Activated CD8-positive, alpha-beta memory T cell treated with anti-CD3 and anti-CD28 coated beads for 48 hours (primary cell): Measurements from ENCODE around the gene APCDD1L.
A peak's percentile ranks its signal among the peaks of the same experiment; 100 is the strongest.

ENCODE experiments used
- DNase-seq, 3 experiments: peaks; one replicate each; pipeline ENCODE4 v3.0.0-alpha.2; 2020; ENCODE audit warnings: low read depth in 2 of 3, low spot score in 2 of 3

The APCDD1L gene

DNA sequence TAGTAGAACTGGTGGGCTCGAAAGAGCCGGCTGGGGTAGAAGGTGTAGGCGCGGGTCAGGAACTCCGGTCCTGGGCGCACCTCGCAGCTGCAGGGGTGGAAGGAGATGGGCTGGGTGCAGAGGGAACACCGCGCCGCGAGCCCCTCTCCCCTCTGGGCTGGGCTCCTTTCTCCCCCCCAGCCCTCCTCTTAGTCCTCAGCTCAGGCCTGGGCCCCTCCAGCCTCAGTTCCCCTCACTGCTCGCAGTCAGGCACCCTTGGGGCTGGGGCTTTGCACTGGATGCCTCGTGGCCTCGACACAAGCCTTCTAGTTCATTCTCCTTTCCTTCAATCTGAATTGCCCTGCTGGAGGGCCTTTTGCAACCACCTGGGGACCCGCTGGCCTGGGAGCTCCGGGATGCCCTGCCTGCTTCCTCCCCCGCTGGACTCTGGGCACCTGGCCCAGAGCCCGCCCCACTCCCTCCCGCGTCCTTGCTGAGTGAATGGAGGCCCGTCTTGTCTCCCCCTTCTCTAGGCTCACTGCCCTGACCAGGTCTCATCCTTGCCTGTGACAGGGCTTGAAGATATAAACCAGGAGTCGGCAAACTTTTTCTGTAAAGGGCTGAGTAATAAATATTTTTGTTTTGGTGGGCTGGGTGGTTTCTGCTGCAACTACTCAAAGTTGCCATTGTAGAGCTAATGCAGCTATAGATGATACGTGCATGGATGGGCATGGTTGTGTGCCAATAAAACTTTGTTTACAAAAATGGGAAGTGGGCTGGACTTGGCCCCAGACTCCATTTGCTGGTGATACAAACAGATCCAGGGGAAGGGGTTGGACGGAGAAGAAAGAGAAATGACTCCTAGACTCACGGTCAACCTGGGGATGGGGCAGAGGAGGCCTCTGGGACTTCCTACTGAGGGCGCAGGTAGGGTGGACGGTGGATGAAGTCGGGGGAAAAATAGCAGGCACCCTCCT is 47.3 kb downstream of the APCDD1L start:
- no peak for DNase-seq

DNA sequence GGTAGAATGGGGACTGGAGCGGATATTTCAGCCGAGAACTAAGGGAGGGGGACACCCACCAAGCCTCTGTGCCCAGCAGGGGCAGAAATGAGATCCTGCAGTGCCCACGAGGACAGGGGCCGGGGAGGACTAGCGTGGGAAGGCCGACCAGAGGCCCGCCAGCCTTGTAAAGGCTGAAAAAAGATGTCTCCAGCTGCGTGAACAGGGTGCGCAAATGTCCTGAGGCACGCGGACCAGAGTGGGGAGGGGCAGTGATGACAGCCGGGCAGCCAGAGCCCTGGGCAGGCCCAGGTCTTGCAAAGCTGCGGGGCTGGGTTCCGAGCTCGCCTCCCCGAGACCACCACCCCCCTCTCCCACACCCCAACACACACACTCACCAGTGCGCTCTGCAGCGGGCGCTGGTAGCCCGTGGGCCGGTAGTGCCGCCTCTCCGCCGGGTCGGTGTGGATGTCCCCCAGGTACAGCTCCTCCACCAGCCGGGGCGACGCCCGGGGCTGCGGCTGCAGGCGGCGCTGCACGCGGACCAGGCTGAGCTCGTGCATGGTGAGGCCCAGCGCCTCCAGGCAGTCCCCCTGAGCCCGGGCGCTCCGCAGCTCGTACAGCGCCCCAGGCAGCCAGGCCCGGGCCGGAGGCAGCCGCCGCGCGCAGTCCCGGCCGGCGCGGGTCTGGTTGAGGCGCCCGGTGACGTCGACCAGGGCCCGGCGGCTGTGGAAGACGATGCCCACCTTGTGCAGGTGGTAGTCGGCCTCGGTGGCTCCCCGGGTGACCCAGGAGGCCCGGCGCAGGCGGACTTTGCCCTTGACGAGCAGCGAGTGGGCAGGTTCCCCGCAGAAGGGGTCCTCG is 48.2 kb downstream of the APCDD1L start:
- no peak for DNase-seq

DNA sequence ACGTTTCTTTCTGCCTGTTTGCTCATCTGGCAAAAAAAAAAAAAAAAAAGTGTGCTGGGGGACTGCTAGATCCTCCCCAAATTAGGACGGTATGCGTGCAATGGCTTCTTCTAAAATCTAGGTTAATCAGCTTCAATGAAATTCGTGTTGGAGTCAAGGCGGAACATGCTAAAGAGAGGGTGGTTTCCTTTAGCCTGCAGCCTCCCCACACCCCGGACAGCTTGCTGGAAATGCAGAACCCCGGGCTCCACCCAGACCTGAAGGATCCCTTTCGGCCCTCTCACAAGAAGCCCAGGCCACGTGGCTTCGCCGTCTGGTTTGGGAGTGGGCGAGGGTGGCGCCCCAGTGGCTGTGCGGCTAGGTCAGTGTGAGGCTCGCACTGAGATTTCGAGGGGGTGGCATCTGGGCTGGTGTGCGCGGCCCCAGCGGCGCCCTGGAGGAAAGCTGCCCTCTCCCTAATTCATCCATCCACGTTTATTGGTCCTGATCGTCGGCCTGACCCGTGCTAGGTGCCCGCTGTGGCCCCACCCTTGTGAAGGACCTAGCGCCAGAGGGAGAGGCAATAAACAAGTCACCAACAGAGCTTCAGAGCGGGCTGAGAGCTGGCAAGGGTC is 49.0 kb downstream of the APCDD1L start:
- no peak for DNase-seq

DNA sequence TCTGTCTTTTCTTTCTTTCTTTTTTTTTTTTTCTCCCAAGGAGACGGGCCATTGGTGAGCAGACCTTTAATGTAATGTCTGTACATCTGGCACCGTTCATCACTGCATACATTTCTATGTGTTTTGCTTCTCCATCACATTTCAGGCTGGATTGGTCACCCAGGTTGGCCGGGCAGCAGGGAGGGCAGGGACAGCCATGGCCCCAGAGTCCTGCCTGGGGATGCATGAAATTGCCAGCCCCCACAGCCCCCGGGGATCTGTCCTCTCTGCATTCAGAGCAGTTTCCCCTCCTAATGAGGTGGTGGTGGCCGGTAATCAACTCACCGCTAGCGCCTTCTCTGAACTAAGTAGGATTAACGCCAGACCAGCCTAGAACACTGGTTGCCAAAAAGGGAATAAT is 50.4 kb downstream of the APCDD1L start:
- no peak for DNase-seq

DNA sequence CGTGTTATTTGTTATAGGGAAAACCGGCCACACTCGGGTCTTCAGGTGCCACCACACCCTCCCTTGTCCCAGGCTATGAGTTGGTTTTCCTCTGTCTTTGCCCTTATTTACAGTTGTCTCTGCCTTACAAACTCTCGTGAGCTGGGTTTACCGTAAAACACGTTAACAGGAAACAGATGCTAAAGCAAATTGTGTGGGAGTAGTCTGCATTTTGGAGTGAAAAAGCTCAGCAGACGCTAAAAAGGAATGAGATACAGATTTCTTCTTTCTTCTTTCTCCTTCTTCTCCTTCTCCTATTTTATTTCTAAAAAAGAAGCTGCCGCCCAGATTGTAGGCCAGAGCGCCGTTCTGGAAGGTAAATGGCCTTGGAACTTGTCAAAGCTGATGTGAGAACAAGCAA is 51.9 kb downstream of the APCDD1L start:
- no peak for DNase-seq

DNA sequence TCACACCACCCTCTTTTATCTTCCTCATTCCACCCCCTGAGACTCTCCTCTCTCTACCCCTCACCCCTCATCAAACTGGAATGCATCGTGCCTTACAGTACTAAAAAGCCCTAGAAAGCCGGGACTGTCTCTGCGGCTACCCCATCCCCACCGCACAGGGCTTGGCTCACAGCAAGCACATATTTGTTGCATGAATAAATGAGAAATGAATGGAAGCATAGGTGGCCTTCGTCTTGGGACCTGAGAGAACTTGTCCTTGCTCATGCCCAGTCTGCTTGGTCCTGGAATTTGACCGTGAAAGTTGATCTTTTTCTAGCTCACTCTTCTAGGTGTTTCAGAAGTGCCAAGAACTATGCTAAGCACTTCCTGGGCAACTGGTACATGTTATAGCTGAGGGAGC is 53.3 kb downstream of the APCDD1L start:
- no peak for DNase-seq

DNA sequence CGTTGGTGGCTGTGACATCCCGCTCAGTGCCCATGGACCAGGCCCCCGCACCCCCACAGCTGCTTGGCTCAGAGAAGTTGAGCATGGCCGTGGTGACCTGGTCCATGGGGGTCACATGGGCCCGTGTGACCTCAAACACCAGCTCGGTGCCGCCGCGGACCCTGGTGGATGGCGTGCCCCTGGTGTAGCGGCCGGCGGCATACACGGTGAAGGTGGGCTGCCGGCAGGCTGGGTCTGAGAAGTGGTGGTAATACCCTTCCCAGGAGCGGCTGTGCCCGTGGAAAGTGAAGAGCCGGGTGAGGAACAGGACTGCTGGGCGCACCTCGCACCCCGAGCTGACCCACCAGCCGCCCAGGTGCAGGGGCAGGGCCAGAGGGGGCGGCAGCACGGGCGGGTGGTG is 54.1 kb downstream of the APCDD1L start:
- no peak for DNase-seq

DNA sequence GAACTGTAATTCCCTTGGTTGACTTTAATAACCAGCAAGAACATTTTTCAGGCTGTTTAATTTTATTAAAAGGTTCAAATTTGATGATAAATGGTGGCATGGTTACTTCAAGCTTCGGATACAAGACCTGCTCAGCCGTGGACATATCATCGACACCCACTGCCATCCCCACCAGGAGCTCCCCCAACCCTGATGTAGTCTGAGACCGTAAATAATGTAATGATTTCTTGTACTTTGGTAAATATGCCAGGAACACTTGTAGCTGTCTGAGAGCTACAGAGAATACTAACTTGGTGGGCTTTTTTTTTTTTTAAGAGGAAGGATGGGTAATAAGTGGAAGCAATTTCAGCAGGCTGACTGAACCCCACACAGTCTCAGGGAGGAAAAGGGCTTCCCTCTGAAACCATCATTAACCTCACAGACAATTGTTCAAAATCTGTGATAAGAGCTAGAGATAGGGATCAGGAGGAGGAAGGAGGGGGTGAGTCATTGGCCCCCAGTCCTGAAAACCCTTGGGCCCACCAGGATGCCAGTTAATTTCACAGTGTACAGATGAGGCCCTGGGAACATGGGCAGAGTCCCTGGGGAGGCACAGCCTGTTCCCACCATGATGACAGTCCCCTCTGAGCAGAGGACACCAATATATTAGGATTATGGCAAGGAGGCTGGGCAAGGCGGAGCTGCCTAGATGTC is 56.0 kb downstream of the APCDD1L start:
- no peak for DNase-seq

DNA sequence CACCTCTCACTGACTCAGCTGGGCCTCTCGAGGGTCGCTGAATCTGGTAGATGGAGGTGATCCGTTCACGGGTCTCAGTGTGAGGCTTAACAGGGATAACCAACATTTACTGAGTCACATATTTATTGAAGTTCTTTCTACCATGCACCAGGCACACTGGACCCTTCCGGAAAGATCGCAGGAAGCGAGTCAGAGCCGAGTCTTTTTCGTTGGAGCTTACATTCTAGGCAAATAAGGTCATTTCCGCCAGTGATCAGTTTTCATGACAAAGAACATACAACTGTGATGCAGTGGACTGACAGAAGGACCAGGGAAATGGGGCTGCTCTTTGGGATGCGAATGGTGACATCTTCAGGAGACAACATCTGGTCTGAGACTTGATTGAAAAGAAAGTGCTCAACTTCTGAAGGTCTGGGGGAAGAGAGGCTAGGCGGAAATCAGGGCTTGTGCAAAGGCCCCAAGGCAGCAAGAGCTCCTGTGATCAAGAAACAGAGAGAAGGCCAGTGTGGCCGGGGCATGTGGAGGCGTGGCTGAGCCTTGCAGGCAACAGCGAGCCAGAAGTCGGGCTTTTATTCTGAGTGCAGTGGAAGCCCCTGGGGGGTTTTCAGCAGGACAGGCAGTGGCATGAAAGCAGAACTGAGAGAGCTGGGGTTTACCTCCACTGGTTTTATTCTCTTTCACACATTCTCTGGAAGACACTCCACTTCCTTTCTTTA is 56.7 kb downstream of the APCDD1L start:
- no peak for DNase-seq

DNA sequence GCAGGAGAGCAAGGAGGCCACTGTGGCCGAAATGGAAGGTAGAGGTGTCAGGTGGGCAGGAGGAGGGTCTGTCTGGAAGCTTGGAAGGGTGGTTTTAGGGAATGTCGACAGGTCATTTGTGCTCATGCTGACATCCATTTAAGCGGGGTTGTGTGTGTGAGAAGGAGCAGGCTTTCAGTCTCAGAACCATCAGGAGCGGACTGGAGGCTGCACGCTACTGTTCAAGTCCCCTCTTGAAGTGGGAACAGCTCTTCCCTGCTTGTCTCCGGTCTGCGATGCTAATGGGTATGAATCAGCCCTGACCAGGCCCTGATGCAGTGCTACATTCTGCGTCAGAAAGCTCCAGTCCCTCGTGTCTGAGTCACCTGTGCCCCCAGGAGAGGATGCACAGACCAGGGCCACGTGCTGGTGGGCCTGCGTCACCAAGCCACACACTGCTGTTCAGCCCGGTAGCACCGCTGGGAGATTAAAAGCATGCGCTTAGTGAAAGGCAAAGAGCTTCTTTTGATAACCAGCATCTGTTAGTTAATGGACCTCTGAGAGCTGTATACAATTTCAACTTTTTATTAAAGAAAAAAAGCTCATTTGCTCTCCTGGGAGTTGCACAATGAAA is 58.0 kb downstream of the APCDD1L start:
- DNase-seq = no peak

DNA sequence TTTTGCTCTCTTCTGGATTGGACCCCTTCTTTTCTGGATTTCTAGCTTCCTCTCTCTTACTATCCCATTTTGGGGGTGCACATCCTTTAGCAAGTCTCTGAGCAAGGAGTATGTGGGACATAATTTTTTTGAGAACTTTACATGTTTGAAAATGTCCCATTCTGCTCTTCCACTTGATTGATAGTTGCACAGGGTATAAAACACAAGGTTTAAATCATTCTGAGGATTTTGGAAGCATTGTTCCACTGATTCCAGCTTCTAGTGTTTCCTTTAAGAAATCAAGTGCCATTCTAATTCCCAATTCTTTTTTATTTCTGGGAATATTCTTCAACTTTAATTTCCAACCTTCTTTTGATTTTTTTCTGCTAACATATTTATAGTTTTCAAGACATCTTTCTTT is 60.7 kb downstream of the APCDD1L start:
- no peak for DNase-seq

DNA sequence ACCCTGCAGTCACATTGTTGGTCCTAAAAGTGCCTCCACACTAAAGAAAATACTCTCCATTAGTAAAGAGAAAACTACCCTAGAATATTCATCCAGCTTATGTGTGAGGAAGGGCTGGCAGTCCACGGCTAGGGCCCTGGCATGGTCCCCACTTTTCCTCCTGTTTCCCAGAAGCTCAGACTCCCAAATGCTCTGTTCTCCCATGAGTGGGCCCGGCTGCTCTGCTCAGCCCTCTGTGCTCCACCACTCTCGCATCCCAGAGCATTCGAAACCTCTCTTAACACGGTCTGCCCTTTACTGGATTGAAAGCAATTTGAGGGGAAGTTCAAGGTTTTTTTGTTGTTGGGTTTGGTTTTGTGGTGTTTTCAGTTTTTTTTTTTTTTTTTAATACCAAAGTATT is 61.8 kb downstream of the APCDD1L start:
- DNase-seq = no peak

DNA sequence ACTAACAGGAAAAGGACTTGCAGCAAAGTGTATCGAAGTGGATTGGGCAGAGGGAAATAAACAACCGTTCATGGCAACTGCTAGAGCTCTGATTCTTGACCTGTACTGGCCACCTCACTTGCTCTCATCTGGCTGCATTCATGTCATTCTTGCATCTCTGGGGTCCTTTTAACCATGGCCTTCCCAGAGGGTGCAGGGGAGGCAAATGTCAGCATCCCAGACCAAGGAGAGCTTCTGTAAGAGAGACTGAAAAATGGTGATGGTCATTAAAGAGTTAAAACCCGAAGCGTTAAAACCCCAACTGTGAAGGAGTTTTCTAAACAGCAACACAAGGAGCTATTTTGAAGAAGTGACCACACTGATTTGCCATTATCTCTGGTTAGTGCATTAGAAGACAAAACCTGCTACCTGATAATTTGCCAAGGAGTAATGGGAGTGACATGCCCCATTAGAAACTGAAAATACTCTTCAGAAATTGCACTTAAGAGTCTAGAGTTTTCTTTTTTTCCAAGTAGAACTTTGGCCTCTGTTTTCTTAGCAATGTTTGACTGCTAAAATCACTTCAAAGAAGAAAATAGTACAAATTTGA is 62.4 kb downstream of the APCDD1L start:
- no peak for DNase-seq

DNA sequence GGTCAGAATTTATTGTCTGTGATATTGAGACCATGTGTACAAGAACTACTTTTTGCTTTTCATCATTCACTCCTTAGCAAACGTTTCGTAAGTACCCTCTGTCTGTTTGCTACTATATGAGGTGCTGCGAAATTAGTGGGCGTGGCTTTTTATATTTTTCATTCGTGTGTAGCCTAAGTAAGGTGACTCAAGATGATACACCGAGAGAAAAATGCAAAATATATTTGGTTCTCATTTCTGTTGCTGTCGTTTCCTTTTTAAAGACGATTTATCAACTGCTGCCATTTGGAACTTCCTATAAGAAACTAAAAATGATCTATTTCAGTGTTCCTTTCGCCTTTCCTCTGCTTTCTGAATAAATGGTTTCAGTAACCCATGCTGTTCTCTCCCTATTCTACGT is 64.9 kb downstream of the APCDD1L start:
- DNase-seq = no peak

DNA sequence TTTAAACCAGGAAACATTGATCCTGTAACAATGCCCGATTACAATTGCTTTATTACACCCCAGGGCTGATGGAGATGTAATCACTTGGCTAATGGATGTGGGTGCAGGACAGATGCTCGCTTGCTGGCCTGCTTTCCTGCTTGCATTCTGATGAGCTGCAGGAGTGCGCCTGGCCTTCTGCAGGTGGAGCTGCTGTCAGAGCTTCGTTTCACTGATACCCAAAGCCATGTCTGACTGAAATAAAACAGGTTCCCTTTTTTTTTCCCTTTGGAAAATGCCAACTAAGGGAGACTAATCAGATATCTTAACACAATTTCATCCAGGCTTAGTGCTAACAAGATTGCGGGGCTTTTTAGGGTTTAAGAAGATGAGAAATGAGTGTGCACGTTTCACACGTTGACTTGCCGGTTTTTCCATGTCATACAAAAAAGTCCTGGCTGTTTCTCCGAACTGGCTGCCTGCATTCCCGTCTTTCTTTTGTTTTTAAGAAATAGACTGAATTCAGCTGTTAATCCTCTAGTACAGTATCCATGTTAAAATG is 65.4 kb downstream of the APCDD1L start:
- no peak for DNase-seq

DNA sequence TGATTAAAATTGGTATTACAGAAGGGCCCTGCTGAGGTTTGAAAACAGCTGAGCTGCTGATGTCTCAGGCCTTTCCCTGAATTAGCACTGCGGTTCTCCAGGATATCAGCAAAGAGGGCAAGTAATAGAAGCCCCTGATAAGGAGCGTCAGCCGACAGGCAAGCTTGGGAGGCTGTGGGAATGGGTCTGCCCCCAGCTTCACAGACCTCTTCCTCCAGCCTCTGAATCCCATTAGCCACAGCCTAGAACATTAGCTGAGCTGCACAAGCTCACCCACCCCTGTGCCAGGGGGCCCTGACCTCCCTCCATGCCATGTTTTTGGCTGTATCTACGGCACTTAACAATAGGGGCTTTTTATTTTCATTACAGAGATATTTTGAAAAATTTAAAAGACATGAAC is 66.2 kb downstream of the APCDD1L start:
- no peak for DNase-seq

DNA sequence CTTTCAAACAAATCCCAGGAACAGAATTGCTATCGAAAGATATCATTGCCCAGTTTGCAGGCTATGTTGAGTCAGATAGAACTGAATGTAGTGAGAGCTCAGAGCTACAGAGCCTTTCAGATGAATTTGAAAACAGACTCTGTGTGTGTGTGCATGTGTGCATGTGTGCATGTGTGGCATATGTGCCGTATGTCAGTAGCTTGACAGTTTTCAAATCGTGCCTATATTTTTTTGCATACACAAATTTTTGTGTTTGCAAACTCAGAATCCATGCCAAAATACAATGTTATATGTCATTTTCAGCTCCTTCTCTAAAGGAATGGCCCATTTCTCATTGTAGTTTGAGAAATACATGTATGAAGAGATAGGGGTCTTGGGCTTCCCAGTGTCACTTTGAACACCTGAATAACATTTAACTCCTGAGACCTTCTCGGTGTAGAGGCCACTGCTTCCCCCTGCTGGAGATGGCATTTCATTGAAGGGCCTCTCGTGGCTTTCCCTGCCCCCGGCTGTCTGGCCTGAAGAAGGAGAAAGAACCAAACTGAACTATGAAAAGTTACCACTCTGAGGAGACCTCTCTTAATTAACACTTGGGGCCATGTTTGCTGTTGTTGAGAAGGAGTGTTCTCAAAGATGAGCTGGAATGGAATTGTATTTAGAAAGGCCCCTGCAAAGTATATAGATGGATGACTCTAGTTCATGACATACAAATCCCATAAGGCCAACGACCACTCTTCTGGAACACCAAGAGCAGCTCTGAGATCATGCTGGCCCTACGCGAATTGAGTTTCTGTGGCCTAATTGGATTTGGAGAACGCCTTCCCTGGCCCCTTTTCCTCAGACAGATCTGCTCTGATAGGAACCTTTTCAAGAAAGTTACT is 67.4 kb downstream of the APCDD1L start:
- peak in 1 of 3 experiments; percentile 7 for DNase-seq

DNA sequence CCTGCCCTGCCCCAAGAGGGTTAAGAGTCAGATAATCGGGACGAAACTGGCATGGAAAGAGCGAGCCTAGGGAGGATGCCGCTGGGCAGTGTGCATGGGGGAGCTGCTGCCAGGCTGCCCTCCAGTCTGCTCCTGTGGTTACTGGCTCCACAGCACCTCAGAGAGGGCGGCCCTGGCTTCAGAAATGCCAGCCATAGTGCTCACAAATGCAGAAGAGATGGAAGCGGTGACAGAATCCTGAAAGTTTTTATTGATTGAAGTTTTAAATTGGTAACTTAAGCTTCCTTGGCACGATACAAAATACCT is 68.3 kb downstream of the APCDD1L start:
- DNase-seq = no peak
